Right ventricle myocardium inferior (tissue), 1 donor: ENCODE measurements around the gene APOF. TPM values are rescaled to one million over a fixed set of nuclear protein-coding genes. Genes with fewer than 3 reads are reported as not detected.

ENCODE experiments used
- total RNA-seq: library from RNA; stranded (reverse); fragmentation: NEBNext Ultra II Directional; extraction: Animal tissue kit (Norgen Biotek cat#: 25700); gene quantifications from one replicate; pipeline ENCODE4 v1.2.1, GENCODE V29; 2021
- donor health status: DM: no; HTN: yes; CAD: no; lungs with severe emphysema.

APOF gene
- total RNA-seq, 1 donor from 2014 or later: not detected

Other genes with a start within 250 kb of the APOF start
- gene RPL41, start 246.2 kb downstream of the APOF start, total RNA-seq: 2,099 TPM
- gene ZC3H10, start 244.6 kb downstream of the APOF start, total RNA-seq: 7.3 TPM
- gene ESYT1, start 234.6 kb downstream of the APOF start, total RNA-seq: 33.6 TPM
- gene MYL6B, start 210.3 kb downstream of the APOF start, total RNA-seq: 45.8 TPM
- gene MYL6, start 204.5 kb downstream of the APOF start, total RNA-seq: 673 TPM
- 68.8 TPM for gene SMARCC2, start 173.4 kb downstream of the APOF start, total RNA-seq
- gene RNF41, start 140.9 kb downstream of the APOF start, total RNA-seq: 53.8 TPM
- gene NABP2, start 138.5 kb downstream of the APOF start, total RNA-seq: 22.2 TPM
- gene SLC39A5, start 132.8 kb downstream of the APOF start, total RNA-seq: not detected
- gene ANKRD52, start 104.5 kb downstream of the APOF start, total RNA-seq: 23.9 TPM
- 130 TPM for gene COQ10A, start 95.9 kb downstream of the APOF start, total RNA-seq
- gene CS, start 62.5 kb downstream of the APOF start, total RNA-seq: 799 TPM
- gene CNPY2, start 46.9 kb downstream of the APOF start, total RNA-seq: 36.5 TPM
- gene PAN2, start 28.9 kb downstream of the APOF start, total RNA-seq: 45.1 TPM
- gene IL23A, start 24.0 kb downstream of the APOF start, total RNA-seq: not detected
- 31.6 TPM for gene STAT2, start 2.8 kb downstream of the APOF start, total RNA-seq
- gene TIMELESS, start 86.6 kb upstream of the APOF start, total RNA-seq: 3.2 TPM
- gene MIP, start 91.8 kb upstream of the APOF start, total RNA-seq: not detected
- gene SPRYD4, start 105.7 kb upstream of the APOF start, total RNA-seq: 3.1 TPM
- 0.76 TPM for gene GLS2, start 125.3 kb upstream of the APOF start, total RNA-seq
- gene RBMS2, start 159.0 kb upstream of the APOF start, total RNA-seq: 30.2 TPM